GM12878 (cell line): Measurements from ENCODE around the gene CDH16. TPM values are rescaled to one million over a fixed set of nuclear protein-coding genes. Genes with fewer than 3 reads are reported as not detected.

Experiments used
- ATAC-seq: fragments of 200-7000 bp; cut with Tn5 transposase; 3 replicates; pipeline ENCODE4 v1.9.1; 2020; ENCODE audit warnings: mild to moderate bottlenecking, moderate library complexity
- BruUV-seq: library from RNA; stranded (reverse); fragments of 400-500 nt; replicated peaks from 2 replicates; lab custom pipeline; 2021; lab: Mats Ljungman, UMichigan
- CTCF ChIA-PET: fragments of 300-600 bp; sonication (Branson Sonifier 250); formaldehyde crosslinking; extraction: SDS; loops from one replicate; lab custom pipeline; 2021; ENCODE audit warnings: inconsistent platforms; lab: Yijun Ruan, JAX
- POLR2A ChIA-PET: fragments of 350-600 bp; formaldehyde crosslinking; extraction: SDS; loops from one replicate; lab custom pipeline; 2021; ENCODE audit warnings: inconsistent platforms; lab: Charles Lee
- RAD21 ChIA-PET: fragments of 300-600 bp; sonication (Branson Sonifier 250); formaldehyde crosslinking; loops from one replicate; lab custom pipeline; 2023; ENCODE audit warnings: antibody characterized with exemption; ENCODE audit not compliant: unreplicated experiment; lab: Charles Lee
- SMC1A ChIA-PET: fragments of 300-600 bp; sonication (Branson Sonifier 250); formaldehyde crosslinking; loops from one replicate; lab custom pipeline; 2023; ENCODE audit not compliant: unreplicated experiment, uncharacterized antibody; lab: Charles Lee
- DNase-seq: peaks from one replicate; pipeline ENCODE4 v3.0.0-alpha.2; 2011; ENCODE audit warnings: low read depth, low spot score
- FAIRE-seq: peaks from 3 replicates; lab custom pipeline; 2011; peaks lifted over from hg19 to GRCh38; lab: Jason Lieb, UNC
- H2AFZ ChIP-seq: 2 replicates; pipeline ENCODE4 v1.6.0; 2011; ENCODE audit warnings: low read depth, low read length, control low read depth; ENCODE audit not compliant: control insufficient read depth
- H3K27ac ChIP-seq: 2 replicates; pipeline ENCODE4 v1.5.1; 2011; ENCODE audit warnings: control low read depth; ENCODE audit not compliant: control insufficient read depth, insufficient read depth
- H3K27me3 ChIP-seq, 2 experiments: replicated peaks in 1 of 2; 2 replicates each; pipeline versions ENCODE4 v1.6.0 to v1.6.1; 2011; ENCODE audit warnings: low read length in 1 of 2; ENCODE audit not compliant: control insufficient read depth in 2 of 2, insufficient read depth in 2 of 2
- H3K36me3 ChIP-seq, 2 experiments: 2 replicates each; pipeline ENCODE4 v1.5.1; 2011; ENCODE audit warnings: low read length in 1 of 2; ENCODE audit not compliant: control insufficient read depth in 2 of 2, insufficient read depth in 2 of 2
- H3K4me1 ChIP-seq: 2 replicates; pipeline ENCODE4 v1.6.1; 2011; ENCODE audit warnings: mild to moderate bottlenecking, low read length, moderate library complexity, mixed read lengths; ENCODE audit not compliant: control insufficient read depth, insufficient read depth
- H3K4me2 ChIP-seq: 2 replicates; pipeline ENCODE4 v1.6.0; 2011; ENCODE audit warnings: control low read depth; ENCODE audit not compliant: control insufficient read depth, insufficient read depth
- H3K4me3 ChIP-seq: fragments of 200-600 bp; sonication (generic); 2 replicates; pipeline ENCODE4 v1.5.1; 2016
- H3K79me2 ChIP-seq: 2 replicates; pipeline ENCODE4 v1.6.0; 2011; ENCODE audit warnings: low read length; ENCODE audit not compliant: control insufficient read depth, insufficient read depth
- H3K9ac ChIP-seq: 2 replicates; pipeline ENCODE4 v1.8.0; 2011; ENCODE audit warnings: low read length, control low read depth, mixed read lengths; ENCODE audit not compliant: control insufficient read depth, insufficient read depth
- H3K9me3 ChIP-seq: replicated peaks from 3 replicates; pipeline ENCODE4 v1.5.1; 2011; ENCODE audit warnings: mild to moderate bottlenecking, low read length; ENCODE audit not compliant: control insufficient read depth, insufficient read depth
- H4K20me1 ChIP-seq: 2 replicates; pipeline ENCODE4 v1.6.0; 2011; ENCODE audit not compliant: control insufficient read depth, insufficient read depth
- EED ChIP-seq: sonication (generic); IDR thresholded peaks from 2 replicates; pipeline ENCODE4 v1.6.1; 2016; ENCODE audit warnings: antibody characterized with exemption, low read depth
- HDGF ChIP-seq: fragments of 450-650 bp; IDR thresholded peaks from 2 replicates; pipeline ENCODE4 v1.6.1; 2016; ENCODE audit warnings: antibody characterized with exemption
- JUND ChIP-seq: IDR thresholded peaks from 2 replicates; pipeline ENCODE4 v1.6.1; 2012; ENCODE audit warnings: low read depth, mild to moderate bottlenecking, low read length, improper control_type of control experiment, moderate library complexity
- POLR2A ChIP-seq: IDR thresholded peaks from 2 replicates; pipeline ENCODE4 v1.6.1; 2011; ENCODE audit warnings: low read depth, mild to moderate bottlenecking, low read length
- SUZ12 ChIP-seq: fragments of 200-600 bp; sonication (generic); IDR thresholded peaks from one replicate; pipeline ENCODE4 v1.6.1; 2018; ENCODE audit warnings: antibody characterized with exemption, mild to moderate bottlenecking; ENCODE audit not compliant: unreplicated experiment
- ZNF24 ChIP-seq: fragments of 450-650 bp; IDR thresholded peaks from 2 replicates; pipeline ENCODE4 v1.6.1; 2017; ENCODE audit warnings: antibody characterized with exemption, mild to moderate bottlenecking
- ZNF274 ChIP-seq: IDR thresholded peaks from one replicate; pipeline ENCODE4 v1.8.0; 2011; ENCODE audit not compliant: insufficient read length, insufficient read depth
- ZNF622 ChIP-seq: fragments of 450-650 bp; IDR thresholded peaks from 2 replicates; pipeline ENCODE4 v1.6.1; 2017; ENCODE audit warnings: mild to moderate bottlenecking, inconsistent platforms
- WGBS: methylation state at CpG from one replicate; pipeline ENCODE4 v1.1.6; 2016; ENCODE audit warnings: low lambda C conversion rate; ENCODE audit not compliant: insufficient replicate concordance, insufficient coverage; ENCODE audit errors: missing lambda C conversion rate; 5-methylcytosine and 5-hydroxymethylcytosine counted together
- in situ Hi-C: fragments of 300-500 bp; cut with MboI; formaldehyde crosslinking; loops from 9 replicates; pipeline ENCODE4 v1.14.3; 2018; ENCODE audit warnings: mixed read lengths
- intact Hi-C: fragments of 100-400 bp; cut with micrococcal nuclease; formaldehyde crosslinking; loops from one replicate; pipeline ENCODE4 v1.14.2; 2022; ENCODE audit not compliant: unreplicated experiment
- polyA plus RNA-seq, 11 experiments: library from polyadenylated mRNA; depleted of rRNA in 4 of 11; unstranded in 6 of 11; stranded (reverse) in 5 of 11; fragments of >200 nt; fragmentation: Nextera tagmentation in 4 of 11; fragmentation: Illumina TruSeq in 1 of 11; extraction: Ambion mirVana in 4 of 11; extraction: Trizol in 1 of 11; gene quantifications; 1 replicate in 1 of 11; 2 replicates in 10 of 11; pipeline versions ENCODE4 v1.2.1 to v1.2.3, GENCODE V29; 2011 to 2016; ENCODE audit warnings: inconsistent platforms in 2 of 11, missing spikeins in 2 of 11, low read depth in 1 of 11
- total RNA-seq, 4 experiments: library from RNA; depleted of rRNA in 3 of 4; stranded (reverse); fragments of >200 nt in 3 of 4; fragmentation: Illumina TruSeq in 1 of 4; extraction: Trizol in 1 of 4; gene quantifications; 2 replicates each; pipeline versions ENCODE4 v1.2.1 to v1.2.3, GENCODE V29; 2013 to 2021
- TF ChIP-seq, protein P1 (sequence below): fragments of 450-650 bp; IDR thresholded peaks from 2 replicates; pipeline ENCODE4 v1.6.1; 2018; ENCODE audit warnings: borderline replicate concordance, mild to moderate bottlenecking; ENCODE audit not compliant: partially characterized antibody
- TF ChIP-seq, protein P2 (sequence below): fragments of 150-350 bp; IDR thresholded peaks from 2 replicates; pipeline ENCODE4 v1.6.1; 2016; ENCODE audit warnings: low read depth, low read length
- TF ChIP-seq, protein P3 (sequence below): fragments of 450-650 bp; formaldehyde crosslinking; IDR thresholded peaks from 2 replicates; pipeline ENCODE4 v1.4.0; 2020; ENCODE audit warnings: mild to moderate bottlenecking, moderate library complexity

Gene CDH16
- total and polyA plus RNA-seq, 10 of the 15 experiments (the other 5 are each of a cell fraction or from before 2014, with no cell fraction given), result 0.05 TPM; not detected in 9

DNA sequence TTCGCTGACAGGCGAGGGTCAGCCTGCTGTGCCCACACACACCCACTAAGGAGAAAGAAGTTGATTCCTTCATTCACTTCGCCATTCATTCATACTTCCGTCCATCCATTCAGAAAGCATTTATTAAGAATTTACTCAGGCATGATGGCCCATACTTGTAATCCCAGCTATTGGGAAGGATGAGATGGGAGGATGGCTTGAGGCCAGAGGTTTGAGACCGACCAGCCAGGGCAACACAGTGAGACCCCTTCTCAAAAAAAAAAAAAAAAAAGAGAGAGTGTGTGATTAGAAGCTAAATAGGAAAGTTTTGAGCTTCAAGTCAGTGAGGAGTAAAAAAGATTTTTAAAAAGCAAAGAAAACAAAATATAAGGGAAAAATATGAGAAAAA, 25.4 kb upstream of the CDH16 start (continued):
- TF ChIP-seq, protein P1, sequence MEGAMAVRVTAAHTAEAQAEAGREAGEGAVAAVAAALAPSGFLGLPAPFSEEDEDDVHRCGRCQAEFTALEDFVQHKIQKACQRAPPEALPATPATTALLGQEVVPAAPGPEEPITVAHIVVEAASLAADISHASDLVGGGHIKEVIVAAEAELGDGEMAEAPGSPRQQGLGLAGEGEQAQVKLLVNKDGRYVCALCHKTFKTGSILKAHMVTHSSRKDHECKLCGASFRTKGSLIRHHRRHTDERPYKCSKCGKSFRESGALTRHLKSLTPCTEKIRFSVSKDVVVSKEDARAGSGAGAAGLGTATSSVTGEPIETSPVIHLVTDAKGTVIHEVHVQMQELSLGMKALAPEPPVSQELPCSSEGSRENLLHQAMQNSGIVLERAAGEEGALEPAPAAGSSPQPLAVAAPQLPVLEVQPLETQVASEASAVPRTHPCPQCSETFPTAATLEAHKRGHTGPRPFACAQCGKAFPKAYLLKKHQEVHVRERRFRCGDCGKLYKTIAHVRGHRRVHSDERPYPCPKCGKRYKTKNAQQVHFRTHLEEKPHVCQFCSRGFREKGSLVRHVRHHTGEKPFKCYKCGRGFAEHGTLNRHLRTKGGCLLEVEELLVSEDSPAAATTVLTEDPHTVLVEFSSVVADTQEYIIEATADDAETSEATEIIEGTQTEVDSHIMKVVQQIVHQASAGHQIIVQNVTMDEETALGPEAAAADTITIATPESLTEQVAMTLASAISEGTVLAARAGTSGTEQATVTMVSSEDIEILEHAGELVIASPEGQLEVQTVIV, result no peak
- no peak for TF ChIP-seq SUZ12
- no peak for TF ChIP-seq JUND
- TF ChIP-seq HDGF, result no peak

DNA sequence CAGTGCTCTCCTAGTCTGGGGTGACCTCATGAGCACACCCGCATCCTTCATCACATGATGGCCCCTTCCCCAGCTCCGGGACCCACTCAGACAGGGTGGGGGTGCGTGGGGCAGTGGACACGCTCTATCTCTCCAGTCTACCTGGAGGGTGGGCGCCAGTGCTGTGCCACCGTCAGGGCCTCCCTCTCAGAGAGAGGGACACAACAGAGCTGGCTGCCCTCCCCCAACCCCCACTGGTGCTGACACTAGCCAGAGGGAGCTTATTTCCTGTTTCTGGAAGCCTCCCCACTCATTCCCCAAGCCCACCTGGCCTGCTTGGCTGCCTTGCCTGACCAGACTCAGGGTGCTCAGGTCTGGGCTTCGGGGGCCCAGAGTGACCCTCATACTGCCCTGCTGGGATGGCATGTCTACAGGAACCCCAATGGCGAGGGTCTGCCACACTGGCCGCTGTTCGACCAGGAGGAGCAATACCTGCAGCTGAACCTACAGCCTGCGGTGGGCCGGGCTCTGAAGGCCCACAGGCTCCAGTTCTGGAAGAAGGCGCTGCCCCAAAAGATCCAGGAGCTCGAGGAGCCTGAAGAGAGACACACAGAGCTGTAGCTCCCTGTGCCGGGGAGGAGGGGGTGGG, 24.9 kb upstream of the CDH16 start:
- Histone ChIP-seq H3K4me1 (peaks cover 10% of the 10 kb centered on the region), H3K79me2 (no peaks in the 10 kb centered on the region), H3K27ac (no peak overlapping the region), H3K36me3 (peaks cover 2 to 3% of the 10 kb centered on the region in 2 experiments), H3K4me2 (no peak overlapping the region), H3K9me3 (no peaks in the 10 kb centered on the region), H4K20me1 (no peaks in the 10 kb centered on the region), H2AFZ (no peak overlapping the region), H3K9ac (no peak overlapping the region)
- RAD21 ChIA-PET, result interaction anchor here (0.6 kb wide), 1 partner anchor 165 kb away, joined by 3 read pairs; no protein-coding TSS in a partner anchor
- intact Hi-C loops, result no loop called here
- FAIRE-seq, result no peak
- no peak for ATAC-seq
- POLR2A ChIA-PET, result interaction anchor here (0.5 to 0.6 kb wide), 2 partner anchors 67 to 382 kb away, joined by 4 read pairs; no protein-coding TSS in a partner anchor
- CTCF ChIA-PET, result interaction anchor here (0.7 to 1.1 kb wide), 5 partner anchors 12 to 57 kb away, joined by 3 to 4 read pairs (median 3); no protein-coding TSS in a partner anchor
- DNase-seq, result no peak
- 90% methylated on average over 15 of the region's 15 CpGs for WGBS
- BruUV-seq, result no TSS peak
- SMC1A ChIA-PET, result no interaction called here
- in situ Hi-C loops, result no loop called here
- TF ChIP-seq, protein P2, sequence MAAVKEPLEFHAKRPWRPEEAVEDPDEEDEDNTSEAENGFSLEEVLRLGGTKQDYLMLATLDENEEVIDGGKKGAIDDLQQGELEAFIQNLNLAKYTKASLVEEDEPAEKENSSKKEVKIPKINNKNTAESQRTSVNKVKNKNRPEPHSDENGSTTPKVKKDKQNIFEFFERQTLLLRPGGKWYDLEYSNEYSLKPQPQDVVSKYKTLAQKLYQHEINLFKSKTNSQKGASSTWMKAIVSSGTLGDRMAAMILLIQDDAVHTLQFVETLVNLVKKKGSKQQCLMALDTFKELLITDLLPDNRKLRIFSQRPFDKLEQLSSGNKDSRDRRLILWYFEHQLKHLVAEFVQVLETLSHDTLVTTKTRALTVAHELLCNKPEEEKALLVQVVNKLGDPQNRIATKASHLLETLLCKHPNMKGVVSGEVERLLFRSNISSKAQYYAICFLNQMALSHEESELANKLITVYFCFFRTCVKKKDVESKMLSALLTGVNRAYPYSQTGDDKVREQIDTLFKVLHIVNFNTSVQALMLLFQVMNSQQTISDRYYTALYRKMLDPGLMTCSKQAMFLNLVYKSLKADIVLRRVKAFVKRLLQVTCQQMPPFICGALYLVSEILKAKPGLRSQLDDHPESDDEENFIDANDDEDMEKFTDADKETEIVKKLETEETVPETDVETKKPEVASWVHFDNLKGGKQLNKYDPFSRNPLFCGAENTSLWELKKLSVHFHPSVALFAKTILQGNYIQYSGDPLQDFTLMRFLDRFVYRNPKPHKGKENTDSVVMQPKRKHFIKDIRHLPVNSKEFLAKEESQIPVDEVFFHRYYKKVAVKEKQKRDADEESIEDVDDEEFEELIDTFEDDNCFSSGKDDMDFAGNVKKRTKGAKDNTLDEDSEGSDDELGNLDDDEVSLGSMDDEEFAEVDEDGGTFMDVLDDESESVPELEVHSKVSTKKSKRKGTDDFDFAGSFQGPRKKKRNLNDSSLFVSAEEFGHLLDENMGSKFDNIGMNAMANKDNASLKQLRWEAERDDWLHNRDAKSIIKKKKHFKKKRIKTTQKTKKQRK, result no peak
- TF ChIP-seq, protein P3, sequence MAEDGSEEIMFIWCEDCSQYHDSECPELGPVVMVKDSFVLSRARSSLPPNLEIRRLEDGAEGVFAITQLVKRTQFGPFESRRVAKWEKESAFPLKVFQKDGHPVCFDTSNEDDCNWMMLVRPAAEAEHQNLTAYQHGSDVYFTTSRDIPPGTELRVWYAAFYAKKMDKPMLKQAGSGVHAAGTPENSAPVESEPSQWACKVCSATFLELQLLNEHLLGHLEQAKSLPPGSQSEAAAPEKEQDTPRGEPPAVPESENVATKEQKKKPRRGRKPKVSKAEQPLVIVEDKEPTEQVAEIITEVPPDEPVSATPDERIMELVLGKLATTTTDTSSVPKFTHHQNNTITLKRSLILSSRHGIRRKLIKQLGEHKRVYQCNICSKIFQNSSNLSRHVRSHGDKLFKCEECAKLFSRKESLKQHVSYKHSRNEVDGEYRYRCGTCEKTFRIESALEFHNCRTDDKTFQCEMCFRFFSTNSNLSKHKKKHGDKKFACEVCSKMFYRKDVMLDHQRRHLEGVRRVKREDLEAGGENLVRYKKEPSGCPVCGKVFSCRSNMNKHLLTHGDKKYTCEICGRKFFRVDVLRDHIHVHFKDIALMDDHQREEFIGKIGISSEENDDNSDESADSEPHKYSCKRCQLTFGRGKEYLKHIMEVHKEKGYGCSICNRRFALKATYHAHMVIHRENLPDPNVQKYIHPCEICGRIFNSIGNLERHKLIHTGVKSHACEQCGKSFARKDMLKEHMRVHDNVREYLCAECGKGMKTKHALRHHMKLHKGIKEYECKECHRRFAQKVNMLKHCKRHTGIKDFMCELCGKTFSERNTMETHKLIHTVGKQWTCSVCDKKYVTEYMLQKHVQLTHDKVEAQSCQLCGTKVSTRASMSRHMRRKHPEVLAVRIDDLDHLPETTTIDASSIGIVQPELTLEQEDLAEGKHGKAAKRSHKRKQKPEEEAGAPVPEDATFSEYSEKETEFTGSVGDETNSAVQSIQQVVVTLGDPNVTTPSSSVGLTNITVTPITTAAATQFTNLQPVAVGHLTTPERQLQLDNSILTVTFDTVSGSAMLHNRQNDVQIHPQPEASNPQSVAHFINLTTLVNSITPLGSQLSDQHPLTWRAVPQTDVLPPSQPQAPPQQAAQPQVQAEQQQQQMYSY (CRISPR knock-in tag), result no peak
- TF ChIP-seq POLR2A (peak; percentile 10; the same call in 1 of the 2 replicates), ZNF274 (no peak), EED (no peak), ZNF622 (no peak), ZNF24 (no peak)
- TF ChIP-seq, all 136 proteins: peak for 1
- Histone ChIP-seq H3K4me3 (no peak overlapping the region), H3K27me3 (no peaks in the 10 kb centered on the region)
